ENCODE data around the gene GNAI3. TPM values are rescaled to one million over a fixed set of nuclear protein-coding genes. Genes with fewer than 3 reads are reported as not detected.

The GNAI3 gene
- total and polyA plus RNA-seq, 2 of the 13 experiments (the other 11 are each of a cell fraction or from before 2014, with no cell fraction given), result 4.3 to 9.0 TPM

GRCh38 chr1:109655615-109656519 is 107.5 kb downstream of the GNAI3 start, which contains the start of gene GSTM4 (continued):
- no peak for TF ChIP-seq ARHGAP35 (CRISPR knock-in tag; IDR thresholded peaks at IDR 0.05; ENCODE audit: borderline replicate concordance)
- TF ChIP-seq, protein P1, sequence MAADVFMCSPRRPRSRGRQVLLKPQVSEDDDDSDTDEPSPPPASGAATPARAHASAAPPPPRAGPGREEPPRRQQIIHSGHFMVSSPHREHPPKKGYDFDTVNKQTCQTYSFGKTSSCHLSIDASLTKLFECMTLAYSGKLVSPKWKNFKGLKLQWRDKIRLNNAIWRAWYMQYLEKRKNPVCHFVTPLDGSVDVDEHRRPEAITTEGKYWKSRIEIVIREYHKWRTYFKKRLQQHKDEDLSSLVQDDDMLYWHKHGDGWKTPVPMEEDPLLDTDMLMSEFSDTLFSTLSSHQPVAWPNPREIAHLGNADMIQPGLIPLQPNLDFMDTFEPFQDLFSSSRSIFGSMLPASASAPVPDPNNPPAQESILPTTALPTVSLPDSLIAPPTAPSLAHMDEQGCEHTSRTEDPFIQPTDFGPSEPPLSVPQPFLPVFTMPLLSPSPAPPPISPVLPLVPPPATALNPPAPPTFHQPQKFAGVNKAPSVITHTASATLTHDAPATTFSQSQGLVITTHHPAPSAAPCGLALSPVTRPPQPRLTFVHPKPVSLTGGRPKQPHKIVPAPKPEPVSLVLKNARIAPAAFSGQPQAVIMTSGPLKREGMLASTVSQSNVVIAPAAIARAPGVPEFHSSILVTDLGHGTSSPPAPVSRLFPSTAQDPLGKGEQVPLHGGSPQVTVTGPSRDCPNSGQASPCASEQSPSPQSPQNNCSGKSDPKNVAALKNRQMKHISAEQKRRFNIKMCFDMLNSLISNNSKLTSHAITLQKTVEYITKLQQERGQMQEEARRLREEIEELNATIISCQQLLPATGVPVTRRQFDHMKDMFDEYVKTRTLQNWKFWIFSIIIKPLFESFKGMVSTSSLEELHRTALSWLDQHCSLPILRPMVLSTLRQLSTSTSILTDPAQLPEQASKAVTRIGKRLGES (CRISPR knock-in tag; IDR thresholded peaks at IDR 0.05; ENCODE audit: borderline replicate concordance), result no peak
- 0 out of 2 replicates have a peak, but pooled peaks have one; percentile 72 for TF ChIP-seq SMYD3 (CRISPR knock-in tag; IDR thresholded peaks at IDR 0.05)
- no peak; the same call in 1 of the 2 replicates for TF ChIP-seq LBX2 (CRISPR knock-in tag; IDR thresholded peaks at IDR 0.05; ENCODE audit: borderline replicate concordance)
- TF ChIP-seq SMC3 (IDR thresholded peaks at IDR 0.05; ENCODE audit: low read length), result no peak
- peak; percentile 93 for TF ChIP-seq PHF8 (CRISPR knock-in tag; IDR thresholded peaks at IDR 0.05)
- TF ChIP-seq NR2F6 (IDR thresholded peaks at IDR 0.05), result no peak
- TF ChIP-seq NR2F6 (CRISPR knock-in tag; IDR thresholded peaks at IDR 0.05), result no peak; the same call in 1 of the 2 replicates
- no peak for TF ChIP-seq ONECUT2 (CRISPR knock-in tag; IDR thresholded peaks at IDR 0.05)
- TF ChIP-seq ZNF510 (CRISPR knock-in tag; IDR thresholded peaks at IDR 0.05; ENCODE audit: low read depth), result no peak
- TF ChIP-seq, protein P2, sequence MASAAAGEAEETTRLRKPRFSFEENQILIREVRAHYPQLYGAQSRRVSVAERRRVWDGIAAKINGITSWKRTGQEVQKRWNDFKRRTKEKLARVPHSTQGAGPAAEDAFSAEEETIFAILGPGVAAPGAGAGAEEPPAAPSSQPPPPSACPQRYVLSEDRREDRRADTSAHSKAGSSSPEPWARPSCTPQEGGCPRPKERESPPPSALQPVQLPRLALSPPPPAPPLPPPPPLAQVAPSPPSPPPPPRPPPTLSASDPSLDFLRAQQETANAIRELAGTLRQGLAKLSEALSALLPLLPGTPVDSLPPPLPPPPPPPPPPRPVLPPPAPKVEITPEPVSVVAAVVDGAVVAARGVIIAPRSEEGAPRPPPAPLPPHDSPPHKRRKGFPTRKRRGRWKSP (CRISPR knock-in tag; IDR thresholded peaks at IDR 0.05), result no peak
- TF ChIP-seq SMAD9 (CRISPR knock-in tag; IDR thresholded peaks at IDR 0.05), result no peak
- no peak for TF ChIP-seq ZEB1 (IDR thresholded peaks at IDR 0.05; ENCODE audit: insufficient replicate concordance, low read depth)
- TF ChIP-seq, protein P3, sequence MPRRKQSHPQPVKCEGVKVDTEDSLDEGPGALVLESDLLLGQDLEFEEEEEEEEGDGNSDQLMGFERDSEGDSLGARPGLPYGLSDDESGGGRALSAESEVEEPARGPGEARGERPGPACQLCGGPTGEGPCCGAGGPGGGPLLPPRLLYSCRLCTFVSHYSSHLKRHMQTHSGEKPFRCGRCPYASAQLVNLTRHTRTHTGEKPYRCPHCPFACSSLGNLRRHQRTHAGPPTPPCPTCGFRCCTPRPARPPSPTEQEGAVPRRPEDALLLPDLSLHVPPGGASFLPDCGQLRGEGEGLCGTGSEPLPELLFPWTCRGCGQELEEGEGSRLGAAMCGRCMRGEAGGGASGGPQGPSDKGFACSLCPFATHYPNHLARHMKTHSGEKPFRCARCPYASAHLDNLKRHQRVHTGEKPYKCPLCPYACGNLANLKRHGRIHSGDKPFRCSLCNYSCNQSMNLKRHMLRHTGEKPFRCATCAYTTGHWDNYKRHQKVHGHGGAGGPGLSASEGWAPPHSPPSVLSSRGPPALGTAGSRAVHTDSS (CRISPR knock-in tag; conservative IDR thresholded peaks at IDR 0.05), result no peak
- TF ChIP-seq KAT2B (IDR thresholded peaks at IDR 0.05; ENCODE audit: borderline replicate concordance, low read depth, low read length), result no peak
- peak; percentile 85; the same call in 1 of the 2 replicates for TF ChIP-seq HMGXB3 (CRISPR knock-in tag; IDR thresholded peaks at IDR 0.05; ENCODE audit: borderline replicate concordance)
- TF ChIP-seq GLMP (CRISPR knock-in tag; IDR thresholded peaks at IDR 0.05; ENCODE audit: borderline replicate concordance), result no peak
